H9 (cell line): Measurements from ENCODE around the gene STK32C. TPM values are rescaled to one million over a fixed set of nuclear protein-coding genes. Genes with fewer than 3 reads are reported as not detected.

Experiments used
- DNase-seq: peaks from one replicate; pipeline ENCODE4 v3.0.0-alpha.2; 2017
- H2AFZ ChIP-seq: one replicate; pipeline ENCODE4 v1.6.1; 2013; ENCODE audit warnings: mild to moderate bottlenecking, low read length, control low read depth, moderate library complexity
- H2AK5ac ChIP-seq: 2 replicates; pipeline ENCODE4 v1.6.1; 2013; ENCODE audit warnings: low read length, control low read depth, mixed read lengths; ENCODE audit not compliant: insufficient read length
- H2BK120ac ChIP-seq: one replicate; pipeline ENCODE4 v1.6.1; 2013; ENCODE audit warnings: low read depth, mild to moderate bottlenecking, low read length, control low read depth, inconsistent platforms; ENCODE audit not compliant: poor library complexity, severe bottlenecking
- H2BK12ac ChIP-seq: 2 replicates; pipeline ENCODE4 v1.6.1; 2013; ENCODE audit warnings: low read length, control low read depth, mixed read lengths, low read depth; ENCODE audit not compliant: insufficient read length
- H2BK15ac ChIP-seq: 2 replicates; pipeline ENCODE4 v1.6.1; 2013; ENCODE audit warnings: low read depth, low read length, control low read depth
- H2BK20ac ChIP-seq: one replicate; pipeline ENCODE4 v1.6.1; 2013; ENCODE audit warnings: low read depth, mild to moderate bottlenecking, low read length, control low read depth, inconsistent platforms; ENCODE audit not compliant: poor library complexity, severe bottlenecking
- H2BK5ac ChIP-seq: 2 replicates; pipeline ENCODE4 v1.6.1; 2013; ENCODE audit warnings: low read length, control low read depth, mixed read lengths; ENCODE audit not compliant: insufficient read length
- H3K14ac ChIP-seq: 2 replicates; pipeline ENCODE4 v1.6.1; 2013; ENCODE audit warnings: low read length, control low read depth; ENCODE audit not compliant: insufficient read depth
- H3K18ac ChIP-seq: 2 replicates; pipeline ENCODE4 v1.6.1; 2013; ENCODE audit warnings: low read depth, mild to moderate bottlenecking, mixed read lengths, low read length, control low read depth; ENCODE audit not compliant: insufficient read length
- H3K23ac ChIP-seq: 2 replicates; pipeline ENCODE4 v1.6.1; 2013; ENCODE audit warnings: low read length, control low read depth, mixed read lengths, low read depth; ENCODE audit not compliant: insufficient read length
- H3K23me2 ChIP-seq: 2 replicates; pipeline ENCODE4 v1.6.1; 2013; ENCODE audit warnings: low read depth, mild to moderate bottlenecking, mixed read lengths, low read length, control low read depth; ENCODE audit not compliant: insufficient read length, poor library complexity, severe bottlenecking
- H3K27ac ChIP-seq: 2 replicates; pipeline ENCODE4 v1.5.1; 2013; ENCODE audit warnings: low read length, control low read depth, mixed read lengths, low read depth; ENCODE audit not compliant: insufficient read length
- H3K27me3 ChIP-seq: 2 replicates; pipeline ENCODE4 v1.6.1; 2013; ENCODE audit warnings: low read length, control low read depth, inconsistent platforms; ENCODE audit not compliant: insufficient read depth
- H3K4ac ChIP-seq: 2 replicates; pipeline ENCODE4 v1.6.1; 2013; ENCODE audit warnings: low read depth, mild to moderate bottlenecking, control low read depth, inconsistent platforms, low read length, moderate library complexity
- H3K4me1 ChIP-seq: 2 replicates; pipeline ENCODE4 v1.6.1; 2013; ENCODE audit warnings: low read length, control low read depth, inconsistent platforms; ENCODE audit not compliant: insufficient read depth
- H3K4me2 ChIP-seq: 2 replicates; pipeline ENCODE4 v1.6.1; 2013; ENCODE audit warnings: low read length, control low read depth, mixed read lengths; ENCODE audit not compliant: insufficient read length, insufficient read depth
- H3K56ac ChIP-seq: 2 replicates; pipeline ENCODE4 v1.6.1; 2013; ENCODE audit warnings: low read depth, mild to moderate bottlenecking, mixed read lengths, low read length, control low read depth; ENCODE audit not compliant: insufficient read length
- H3K79me1 ChIP-seq: 2 replicates; pipeline ENCODE4 v1.6.1; 2013; ENCODE audit warnings: low read depth, mild to moderate bottlenecking, moderate library complexity, low read length, control low read depth, inconsistent platforms; ENCODE audit not compliant: insufficient read depth, poor library complexity, severe bottlenecking
- H3K79me2 ChIP-seq: 2 replicates; pipeline ENCODE4 v1.6.1; 2013; ENCODE audit warnings: low read length, control low read depth, inconsistent platforms; ENCODE audit not compliant: insufficient read depth
- H3K9ac ChIP-seq: 2 replicates; pipeline ENCODE4 v1.6.1; 2013; ENCODE audit warnings: low read length, control low read depth, mixed read lengths; ENCODE audit not compliant: insufficient read length; ENCODE audit errors: extremely low read depth
- H3K9me3 ChIP-seq: one replicate; pipeline ENCODE4 v1.6.1; 2013; ENCODE audit warnings: low read depth, low read length, inconsistent platforms; ENCODE audit not compliant: control insufficient read depth
- H3T11ph ChIP-seq: one replicate; pipeline ENCODE4 v1.6.1; 2013; ENCODE audit warnings: mild to moderate bottlenecking, low read length, control low read depth, inconsistent platforms
- H4K20me1 ChIP-seq: one replicate; pipeline ENCODE4 v1.6.1; 2013; ENCODE audit not compliant: control insufficient read depth, insufficient read length, insufficient read depth
- H4K5ac ChIP-seq: 2 replicates; pipeline ENCODE4 v1.6.1; 2013; ENCODE audit warnings: low read depth, mild to moderate bottlenecking, mixed read lengths, low read length, control low read depth; ENCODE audit not compliant: insufficient read length
- H4K8ac ChIP-seq: replicated peaks from 2 replicates; pipeline ENCODE4 v1.6.1; 2013; ENCODE audit warnings: low read length, control low read depth, mixed read lengths, low read depth; ENCODE audit not compliant: insufficient read length
- H4K91ac ChIP-seq: 2 replicates; pipeline ENCODE4 v1.6.1; 2013; ENCODE audit warnings: low read depth, mild to moderate bottlenecking, moderate library complexity, mixed read lengths, low read length, control low read depth; ENCODE audit not compliant: insufficient read length
- H3K27ac Mint-ChIP-seq, 3 experiments: 2 replicates in 2 of 3; 3 replicates in 1 of 3; pipeline ENCODE4 v1.8.0; 2020 to 2021; ENCODE audit warnings: mixed read lengths in 3 of 3, mild to moderate bottlenecking in 1 of 3, moderate library complexity in 1 of 3
- H3K27me3 Mint-ChIP-seq: 2 replicates; pipeline ENCODE4 v1.8.0; 2021; ENCODE audit warnings: low read depth, mild to moderate bottlenecking, moderate library complexity, mixed read lengths
- H3K36me3 Mint-ChIP-seq, 3 experiments: 2 replicates in 2 of 3; 3 replicates in 1 of 3; pipeline ENCODE4 v1.8.0; 2020 to 2021; ENCODE audit warnings: low read depth in 3 of 3, mixed read lengths in 3 of 3; ENCODE audit not compliant: insufficient read depth in 1 of 3
- H3K4me1 Mint-ChIP-seq, 2 experiments: 2 replicates each; pipeline ENCODE4 v1.8.0; 2020; ENCODE audit warnings: mixed read lengths in 2 of 2
- H3K4me3 Mint-ChIP-seq, 2 experiments: 2 replicates in 1 of 2; 3 replicates in 1 of 2; pipeline ENCODE4 v1.8.0; 2020 to 2021; ENCODE audit warnings: mild to moderate bottlenecking in 2 of 2, mixed read lengths in 2 of 2, moderate library complexity in 1 of 2
- H3K9me3 Mint-ChIP-seq, 2 experiments: 2 replicates in 1 of 2; 3 replicates in 1 of 2; pipeline ENCODE4 v1.8.0; 2020; ENCODE audit warnings: mild to moderate bottlenecking in 2 of 2, mixed read lengths in 2 of 2, moderate library complexity in 1 of 2
- WGBS: extraction: QIAGEN DNeasy Blood & Tissue Kit; methylation state at CpG from one replicate; pipeline ENCODE4 v1.1.7; 2013; ENCODE audit warnings: missing lambda C conversion rate, low lambda C conversion rate, mixed read lengths; ENCODE audit not compliant: insufficient read length; ENCODE audit errors: extremely low coverage; 5-methylcytosine and 5-hydroxymethylcytosine counted together
- total RNA-seq: library from RNA; stranded (reverse); gene quantifications from 2 replicates; pipeline ENCODE4 v1.2.1, GENCODE V29; 2021
- TF ChIP-seq, protein P1 (sequence below): fragments of 200-600 bp; sonication (generic); conservative IDR thresholded peaks from 3 replicates; pipeline ENCODE4 v1.8.0; 2021; ENCODE audit warnings: antibody characterized with exemption, mild to moderate bottlenecking

The STK32C gene
- total RNA-seq, 1 experiment from 2014 or later: 11.3 TPM

DNA sequence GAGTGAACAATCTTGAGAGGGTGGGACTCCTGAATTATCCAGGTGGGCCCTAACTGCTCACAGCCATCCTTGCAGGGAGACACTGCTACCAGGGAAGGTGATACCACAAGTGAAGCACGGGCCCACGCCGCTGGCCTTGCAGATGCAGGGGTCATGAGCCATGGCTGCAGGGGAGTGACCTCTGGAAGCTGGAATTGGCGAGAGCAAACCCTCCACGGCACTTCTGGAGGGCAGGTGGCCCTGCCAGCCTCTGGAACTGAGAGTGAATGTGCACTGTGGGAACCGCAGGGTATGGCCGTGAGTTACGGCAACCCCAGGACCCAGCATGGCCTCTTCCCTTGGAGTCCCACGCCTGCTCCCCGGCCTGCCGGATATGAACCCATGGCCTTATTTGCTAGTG, 37.5 kb downstream of the STK32C start:
- no peak overlapping the region for H3K4me3 Mint-ChIP-seq
- H3K9me3 Mint-ChIP-seq: peaks cover 11 to 12% of the 10 kb centered on the region in 2 experiments
- Histone ChIP-seq H4K8ac (no peak overlapping the region), H3K9me3 (no peaks in the 10 kb centered on the region), H4K20me1 (peaks cover 3% of the 10 kb centered on the region), H4K91ac (no peak overlapping the region), H3K56ac (no peak overlapping the region), H2BK20ac (no peak overlapping the region), H3K9ac (no peak overlapping the region), H3K79me1 (no peaks in the 10 kb centered on the region), H3K4me1 (no peaks in the 10 kb centered on the region), H2AK5ac (no peak overlapping the region), H3K79me2 (no peaks in the 10 kb centered on the region), H2BK15ac (no peak overlapping the region), H3K27ac (no peak overlapping the region), H3K4ac (no peak overlapping the region), H2BK12ac (no peak overlapping the region), H2AFZ (no peak overlapping the region), H3K23ac (no peak overlapping the region), H3K4me2 (no peak overlapping the region), H3K27me3 (no peaks in the 10 kb centered on the region), H2BK5ac (no peak overlapping the region), H3K18ac (no peak overlapping the region), H2BK120ac (no peak overlapping the region), H3T11ph (no peak overlapping the region), H4K5ac (no peak overlapping the region), H3K23me2 (no peaks in the 10 kb centered on the region), H3K14ac (no peak overlapping the region; the same call in 1 of the 2 replicates)
- no peak for DNase-seq
- WGBS: no CpG with 5 or more reads among the region's 11 CpGs
- no peaks in the 10 kb centered on the region; the same call in 1 of the 2 replicates for H3K27me3 Mint-ChIP-seq
- TF ChIP-seq, protein P1, sequence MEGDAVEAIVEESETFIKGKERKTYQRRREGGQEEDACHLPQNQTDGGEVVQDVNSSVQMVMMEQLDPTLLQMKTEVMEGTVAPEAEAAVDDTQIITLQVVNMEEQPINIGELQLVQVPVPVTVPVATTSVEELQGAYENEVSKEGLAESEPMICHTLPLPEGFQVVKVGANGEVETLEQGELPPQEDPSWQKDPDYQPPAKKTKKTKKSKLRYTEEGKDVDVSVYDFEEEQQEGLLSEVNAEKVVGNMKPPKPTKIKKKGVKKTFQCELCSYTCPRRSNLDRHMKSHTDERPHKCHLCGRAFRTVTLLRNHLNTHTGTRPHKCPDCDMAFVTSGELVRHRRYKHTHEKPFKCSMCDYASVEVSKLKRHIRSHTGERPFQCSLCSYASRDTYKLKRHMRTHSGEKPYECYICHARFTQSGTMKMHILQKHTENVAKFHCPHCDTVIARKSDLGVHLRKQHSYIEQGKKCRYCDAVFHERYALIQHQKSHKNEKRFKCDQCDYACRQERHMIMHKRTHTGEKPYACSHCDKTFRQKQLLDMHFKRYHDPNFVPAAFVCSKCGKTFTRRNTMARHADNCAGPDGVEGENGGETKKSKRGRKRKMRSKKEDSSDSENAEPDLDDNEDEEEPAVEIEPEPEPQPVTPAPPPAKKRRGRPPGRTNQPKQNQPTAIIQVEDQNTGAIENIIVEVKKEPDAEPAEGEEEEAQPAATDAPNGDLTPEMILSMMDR: no peak
- peaks cover 0 to 10% (median 0%) of the 10 kb centered on the region in 3 experiments; a peak in 3 of 7 replicates for H3K36me3 Mint-ChIP-seq
- peaks cover 0 to 6% of the 10 kb centered on the region in 2 experiments; a peak in 3 of 4 replicates for H3K4me1 Mint-ChIP-seq
- H3K27ac Mint-ChIP-seq: no peak overlapping the region; a peak in 1 of 7 replicates
